Type B pancreatic cell (in vitro differentiated cells): ENCODE data around the gene B4GALT1. TPM values are rescaled to one million over a fixed set of nuclear protein-coding genes. Genes with fewer than 3 reads are reported as not detected.

ENCODE experiments used
- DNase-seq: peaks from one replicate; pipeline ENCODE4 v3.0.0; 2021; ENCODE audit warnings: mixed read lengths; ENCODE audit not compliant: unreplicated experiment; ENCODE audit errors: extremely low spot score
- H3K27ac Mint-ChIP-seq: 2 replicates; pipeline ENCODE4 v1.8.0; 2021; ENCODE audit warnings: mild to moderate bottlenecking, mixed read lengths
- H3K27me3 Mint-ChIP-seq: 2 replicates; pipeline ENCODE4 v1.8.0; 2021; ENCODE audit warnings: mixed read lengths
- H3K36me3 Mint-ChIP-seq: 2 replicates; pipeline ENCODE4 v1.8.0; 2021; ENCODE audit warnings: mixed read lengths
- H3K4me1 Mint-ChIP-seq: one replicate; pipeline ENCODE4 v1.8.0; 2021; ENCODE audit warnings: mixed read lengths; ENCODE audit not compliant: unreplicated experiment
- H3K4me3 Mint-ChIP-seq: 2 replicates; pipeline ENCODE4 v1.8.0; 2021; ENCODE audit warnings: mild to moderate bottlenecking, mixed read lengths
- H3K9me3 Mint-ChIP-seq: 2 replicates; pipeline ENCODE4 v1.8.0; 2021; ENCODE audit warnings: mixed read lengths
- total RNA-seq: library from RNA; stranded (reverse); gene quantifications from 2 replicates; pipeline ENCODE4 v1.2.1, GENCODE V29; 2021; ENCODE audit warnings: low replicate concordance
- TF ChIP-seq, protein P1 (sequence below): fragments of 200-600 bp; sonication (generic); conservative IDR thresholded peaks from 2 replicates; pipeline ENCODE4 v1.5.0; 2021; ENCODE audit warnings: antibody characterized with exemption, mild to moderate bottlenecking

Gene B4GALT1
- total RNA-seq, 1 donor from 2014 or later = 91.9 TPM

DNA sequence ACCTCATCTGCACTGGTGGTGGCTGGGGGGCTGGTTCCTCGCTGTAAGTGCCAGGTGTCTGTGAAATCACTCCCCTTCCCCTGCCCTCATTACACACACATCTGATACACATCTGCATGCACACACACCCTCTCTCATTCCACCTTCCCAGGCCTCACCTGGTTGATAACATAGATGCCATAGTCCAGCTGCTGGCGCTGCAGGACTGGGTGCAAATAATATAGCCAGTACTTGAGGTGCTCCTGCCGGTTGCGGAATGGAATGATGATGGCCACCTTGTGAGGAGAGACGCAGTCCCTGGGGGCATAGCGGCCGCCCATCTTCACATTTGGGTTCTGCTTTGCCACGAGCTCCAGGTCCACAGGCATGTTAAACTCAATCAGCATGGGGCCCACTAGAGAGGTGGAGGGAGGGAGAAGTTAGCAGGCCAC is 32.1 kb downstream of the B4GALT1 start:
- TF ChIP-seq, protein P1, sequence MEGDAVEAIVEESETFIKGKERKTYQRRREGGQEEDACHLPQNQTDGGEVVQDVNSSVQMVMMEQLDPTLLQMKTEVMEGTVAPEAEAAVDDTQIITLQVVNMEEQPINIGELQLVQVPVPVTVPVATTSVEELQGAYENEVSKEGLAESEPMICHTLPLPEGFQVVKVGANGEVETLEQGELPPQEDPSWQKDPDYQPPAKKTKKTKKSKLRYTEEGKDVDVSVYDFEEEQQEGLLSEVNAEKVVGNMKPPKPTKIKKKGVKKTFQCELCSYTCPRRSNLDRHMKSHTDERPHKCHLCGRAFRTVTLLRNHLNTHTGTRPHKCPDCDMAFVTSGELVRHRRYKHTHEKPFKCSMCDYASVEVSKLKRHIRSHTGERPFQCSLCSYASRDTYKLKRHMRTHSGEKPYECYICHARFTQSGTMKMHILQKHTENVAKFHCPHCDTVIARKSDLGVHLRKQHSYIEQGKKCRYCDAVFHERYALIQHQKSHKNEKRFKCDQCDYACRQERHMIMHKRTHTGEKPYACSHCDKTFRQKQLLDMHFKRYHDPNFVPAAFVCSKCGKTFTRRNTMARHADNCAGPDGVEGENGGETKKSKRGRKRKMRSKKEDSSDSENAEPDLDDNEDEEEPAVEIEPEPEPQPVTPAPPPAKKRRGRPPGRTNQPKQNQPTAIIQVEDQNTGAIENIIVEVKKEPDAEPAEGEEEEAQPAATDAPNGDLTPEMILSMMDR = no peak
- peaks cover 58% of the 10 kb centered on the region for H3K4me1 Mint-ChIP-seq
- H3K4me3 Mint-ChIP-seq = no peak overlapping the region
- H3K27ac Mint-ChIP-seq = peak overlapping the region; percentile 20
- DNase-seq = no peak
- no peaks in the 10 kb centered on the region for H3K9me3 Mint-ChIP-seq
- H3K27me3 Mint-ChIP-seq = no peaks in the 10 kb centered on the region
- H3K36me3 Mint-ChIP-seq = peaks cover 25% of the 10 kb centered on the region

DNA sequence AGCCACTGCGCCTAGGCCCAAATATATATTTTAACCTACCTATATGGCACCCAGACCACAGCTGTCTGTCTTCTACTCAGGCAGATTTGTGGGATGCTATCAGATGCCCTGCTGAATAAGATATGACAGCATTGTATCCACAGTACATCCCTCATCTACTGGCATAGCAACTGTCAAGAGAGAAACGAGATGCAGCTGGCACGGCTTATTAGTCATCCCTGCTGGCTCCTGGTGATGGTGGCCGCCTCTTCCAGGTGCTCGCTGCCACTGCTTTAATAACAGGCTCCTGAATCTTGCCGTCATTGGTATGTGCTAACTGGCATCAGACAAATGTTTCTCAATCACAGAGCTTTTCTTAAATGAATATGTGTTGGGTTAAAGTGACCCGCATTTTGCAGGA is 34.0 kb downstream of the B4GALT1 start:
- H3K4me1 Mint-ChIP-seq = peaks cover 49% of the 10 kb centered on the region
- H3K27me3 Mint-ChIP-seq = no peaks in the 10 kb centered on the region
- TF ChIP-seq, protein P1 = no peak
- no peak overlapping the region for H3K4me3 Mint-ChIP-seq
- DNase-seq = no peak
- H3K9me3 Mint-ChIP-seq = no peaks in the 10 kb centered on the region
- no peak overlapping the region for H3K27ac Mint-ChIP-seq
- peaks cover 38% of the 10 kb centered on the region for H3K36me3 Mint-ChIP-seq

DNA sequence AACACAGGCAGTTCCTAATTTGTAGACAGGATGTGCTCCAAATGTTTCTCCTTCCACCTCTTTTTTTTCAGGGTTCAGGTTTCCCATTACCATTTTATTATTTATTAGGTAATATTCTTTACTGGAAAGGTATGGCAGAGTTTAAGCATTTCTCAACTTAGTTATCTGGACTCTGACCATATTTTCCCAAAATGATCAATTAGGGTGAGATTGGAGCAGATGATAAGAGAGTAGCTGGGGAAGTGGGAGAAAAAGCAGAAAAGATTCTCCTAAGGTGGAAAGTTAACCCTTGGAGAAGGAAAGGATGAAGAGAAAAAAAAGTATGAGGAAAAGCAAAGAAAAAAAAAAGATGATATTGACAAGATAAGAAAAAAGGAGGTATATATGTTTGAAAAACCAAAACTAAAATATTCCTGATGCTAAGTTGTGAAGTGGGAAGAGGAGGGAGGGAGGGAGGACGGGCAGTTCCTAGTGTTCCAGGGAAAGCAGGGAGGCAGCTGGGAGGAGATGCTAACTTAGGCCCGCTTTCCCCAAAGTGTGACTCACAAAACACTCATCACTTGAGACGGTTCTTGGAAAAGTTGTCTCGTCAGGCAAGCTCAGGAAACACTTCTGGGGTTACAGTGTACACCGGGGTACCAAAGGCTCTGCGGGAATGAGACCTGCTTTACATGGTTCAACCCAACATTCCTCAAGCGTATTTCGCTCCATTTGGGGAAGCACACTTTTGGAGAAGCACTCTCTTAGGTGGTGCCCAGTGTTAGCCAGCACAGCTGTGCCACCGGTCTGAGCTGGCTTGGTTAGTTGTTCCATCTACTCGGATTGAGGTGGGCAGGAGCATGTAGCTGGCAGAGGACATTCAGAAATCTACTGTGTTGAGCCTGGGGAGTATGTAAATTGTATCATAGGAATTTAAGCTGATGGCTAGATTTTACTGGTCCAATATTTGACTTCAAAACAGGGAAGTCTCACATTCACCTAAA is 35.1 kb downstream of the B4GALT1 start:
- no peak for DNase-seq

DNA sequence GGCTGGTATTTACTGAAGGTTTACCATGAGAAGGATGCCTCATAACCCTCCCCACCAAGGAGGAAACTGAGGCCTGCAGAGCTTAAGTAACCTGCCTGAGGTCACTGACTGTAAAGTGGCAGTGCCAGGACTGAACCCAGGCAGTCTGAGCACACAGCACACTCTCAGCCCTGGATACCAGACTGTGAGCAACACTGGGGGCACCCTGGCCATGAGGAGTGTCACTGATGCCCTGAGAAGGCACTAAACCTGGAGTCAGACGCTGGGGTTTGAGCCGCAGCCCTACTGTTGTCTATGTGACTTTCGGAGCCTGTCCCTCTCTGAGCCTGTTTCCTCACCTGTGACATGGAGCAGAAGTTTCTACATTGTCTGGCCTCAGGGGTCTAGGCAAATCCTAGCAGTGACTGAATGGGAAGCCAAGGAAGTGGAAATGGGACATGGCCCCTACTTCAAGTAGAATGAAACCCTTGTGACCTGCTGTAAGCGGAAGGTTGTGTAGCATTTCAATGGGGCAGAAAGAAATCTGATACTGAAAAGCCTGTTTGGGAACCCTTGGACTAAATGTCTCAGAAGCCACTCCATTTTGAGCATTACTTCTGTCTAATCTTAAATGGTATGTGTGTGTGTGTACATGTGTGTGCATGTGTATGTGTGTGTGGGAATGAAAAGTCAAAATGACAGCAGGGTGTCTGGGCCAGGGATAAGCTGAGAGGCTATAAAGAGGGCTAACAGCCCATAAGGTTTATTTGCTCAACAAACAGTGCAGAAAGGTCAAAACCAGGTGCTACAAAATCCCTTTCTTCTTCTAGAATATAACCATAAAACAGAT is 36.0 kb downstream of the B4GALT1 start:
- peak overlapping the region; percentile 98 for H3K27ac Mint-ChIP-seq

More for the DNA sequence above, 35.1 kb downstream of the B4GALT1 start:
- Mint-ChIP-seq H3K36me3 (peaks cover 48% of the 10 kb centered on the region), H3K27ac (peak overlapping the region; percentile 98), H3K9me3 (no peaks in the 10 kb centered on the region), H3K27me3 (no peaks in the 10 kb centered on the region), H3K4me3 (no peak overlapping the region), H3K4me1 (peaks cover 54% of the 10 kb centered on the region)
- TF ChIP-seq, protein P1 = no peak

More for the DNA sequence above, 36.0 kb downstream of the B4GALT1 start:
- DNase-seq = no peak
- H3K36me3 Mint-ChIP-seq = peaks cover 50% of the 10 kb centered on the region
- H3K4me3 Mint-ChIP-seq = peak overlapping the region; percentile 58
- no peaks in the 10 kb centered on the region for H3K9me3 Mint-ChIP-seq
- TF ChIP-seq, protein P1 = no peak
- H3K27me3 Mint-ChIP-seq = no peaks in the 10 kb centered on the region
- H3K4me1 Mint-ChIP-seq = peaks cover 48% of the 10 kb centered on the region
